K562 (cell line): ENCODE measurements around the gene C2orf92.
"Not testable (repeated sequence)": the region's sequence is repeated elsewhere in the genome, so short reads cannot be mapped to it uniquely, and the experiment has no call there.

Experiments used
- BHLHE40 ChIP-seq: IDR thresholded peaks from 2 replicates; pipeline ENCODE4 v1.6.1; 2011; ENCODE audit warnings: low read length, improper control_type of control experiment
- ELF1 ChIP-seq: fragments of 200-800 bp; sonication (Bioruptor generic); IDR thresholded peaks from 2 replicates; pipeline ENCODE4 v1.6.1; 2016; ENCODE audit warnings: missing genetic modification characterization, missing compliant biosample characterization
- MAFF ChIP-seq: IDR thresholded peaks from 2 replicates; pipeline ENCODE4 v1.6.1; 2012; ENCODE audit warnings: low read length, improper control_type of control experiment
- ZNF3 ChIP-seq: fragments of 250-450 bp; sonication (Bioruptor Pico); IDR thresholded peaks from 2 replicates; pipeline ENCODE4 v1.5.0; 2021; ENCODE audit warnings: mild to moderate bottlenecking, moderate library complexity
- ZNF780A ChIP-seq: fragments of 250-450 bp; sonication (Bioruptor Pico); IDR thresholded peaks from 2 replicates; pipeline ENCODE4 v1.5.0; 2021; ENCODE audit warnings: mild to moderate bottlenecking
- TF ChIP-seq, protein P1 (sequence below): fragments of 250-450 bp; sonication (Bioruptor Pico); IDR thresholded peaks from 2 replicates; pipeline ENCODE4 v1.5.0; 2020; ENCODE audit warnings: mild to moderate bottlenecking
- TF ChIP-seq, protein P2 (sequence below), 3 experiments: IDR thresholded peaks in 2 of 3; conservative IDR thresholded peaks in 1 of 3; 2 replicates each; pipeline ENCODE4 v1.5.1; 2011 to 2012; ENCODE audit warnings: low read length in 3 of 3, mild to moderate bottlenecking in 3 of 3, control low read depth in 2 of 3, improper control_type of control experiment in 1 of 3, inconsistent platforms in 1 of 3, low read depth in 1 of 3, mixed read lengths in 1 of 3, moderate library complexity in 1 of 3; ENCODE audit not compliant: insufficient read depth in 2 of 3

- not testable (repeated sequence) for TF ChIP-seq ELF1 (tag); BHLHE40; ZNF3 (CRISPR knock-in tag); ZNF780A (CRISPR knock-in tag); MAFF
- TF ChIP-seq, protein P1, sequence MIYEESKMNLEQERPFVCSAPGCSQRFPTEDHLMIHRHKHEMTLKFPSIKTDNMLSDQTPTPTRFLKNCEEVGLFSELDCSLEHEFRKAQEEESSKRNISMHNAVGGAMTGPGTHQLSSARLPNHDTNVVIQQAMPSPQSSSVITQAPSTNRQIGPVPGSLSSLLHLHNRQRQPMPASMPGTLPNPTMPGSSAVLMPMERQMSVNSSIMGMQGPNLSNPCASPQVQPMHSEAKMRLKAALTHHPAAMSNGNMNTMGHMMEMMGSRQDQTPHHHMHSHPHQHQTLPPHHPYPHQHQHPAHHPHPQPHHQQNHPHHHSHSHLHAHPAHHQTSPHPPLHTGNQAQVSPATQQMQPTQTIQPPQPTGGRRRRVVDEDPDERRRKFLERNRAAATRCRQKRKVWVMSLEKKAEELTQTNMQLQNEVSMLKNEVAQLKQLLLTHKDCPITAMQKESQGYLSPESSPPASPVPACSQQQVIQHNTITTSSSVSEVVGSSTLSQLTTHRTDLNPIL (CRISPR knock-in tag), result not testable (repeated sequence)
- TF ChIP-seq, protein P2, sequence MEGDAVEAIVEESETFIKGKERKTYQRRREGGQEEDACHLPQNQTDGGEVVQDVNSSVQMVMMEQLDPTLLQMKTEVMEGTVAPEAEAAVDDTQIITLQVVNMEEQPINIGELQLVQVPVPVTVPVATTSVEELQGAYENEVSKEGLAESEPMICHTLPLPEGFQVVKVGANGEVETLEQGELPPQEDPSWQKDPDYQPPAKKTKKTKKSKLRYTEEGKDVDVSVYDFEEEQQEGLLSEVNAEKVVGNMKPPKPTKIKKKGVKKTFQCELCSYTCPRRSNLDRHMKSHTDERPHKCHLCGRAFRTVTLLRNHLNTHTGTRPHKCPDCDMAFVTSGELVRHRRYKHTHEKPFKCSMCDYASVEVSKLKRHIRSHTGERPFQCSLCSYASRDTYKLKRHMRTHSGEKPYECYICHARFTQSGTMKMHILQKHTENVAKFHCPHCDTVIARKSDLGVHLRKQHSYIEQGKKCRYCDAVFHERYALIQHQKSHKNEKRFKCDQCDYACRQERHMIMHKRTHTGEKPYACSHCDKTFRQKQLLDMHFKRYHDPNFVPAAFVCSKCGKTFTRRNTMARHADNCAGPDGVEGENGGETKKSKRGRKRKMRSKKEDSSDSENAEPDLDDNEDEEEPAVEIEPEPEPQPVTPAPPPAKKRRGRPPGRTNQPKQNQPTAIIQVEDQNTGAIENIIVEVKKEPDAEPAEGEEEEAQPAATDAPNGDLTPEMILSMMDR (IDR thresholded peaks at IDR 0.05 in 2 of 3, conservative IDR thresholded peaks at IDR 0.05 in 1 of 3; ENCODE audit: insufficient read depth in 2 of 3, low read depth in 1 of 3, low read length in 3 of 3), result not testable (repeated sequence)
These were observed 17.7 kb downstream of the C2orf92 start for GRCh38 chr2:97687235-97687634.
